ENCODE data around the gene KCNMA1.

Gene KCNMA1

GRCh38 chr10:77385315-77385714 lies 252.3 kb downstream of the KCNMA1 start:
- H3K4me3 ChIP-seq (ENCODE audit: control insufficient read depth, low read depth, low read length): no peak overlapping the region
- no peak for TF ChIP-seq CTCF (IDR thresholded peaks at IDR 0.05; ENCODE audit: control insufficient read depth, insufficient read depth, low read depth, low read length, missing control alignments)
- no peak for DNase-seq (ENCODE audit: low read depth)

DNA sequence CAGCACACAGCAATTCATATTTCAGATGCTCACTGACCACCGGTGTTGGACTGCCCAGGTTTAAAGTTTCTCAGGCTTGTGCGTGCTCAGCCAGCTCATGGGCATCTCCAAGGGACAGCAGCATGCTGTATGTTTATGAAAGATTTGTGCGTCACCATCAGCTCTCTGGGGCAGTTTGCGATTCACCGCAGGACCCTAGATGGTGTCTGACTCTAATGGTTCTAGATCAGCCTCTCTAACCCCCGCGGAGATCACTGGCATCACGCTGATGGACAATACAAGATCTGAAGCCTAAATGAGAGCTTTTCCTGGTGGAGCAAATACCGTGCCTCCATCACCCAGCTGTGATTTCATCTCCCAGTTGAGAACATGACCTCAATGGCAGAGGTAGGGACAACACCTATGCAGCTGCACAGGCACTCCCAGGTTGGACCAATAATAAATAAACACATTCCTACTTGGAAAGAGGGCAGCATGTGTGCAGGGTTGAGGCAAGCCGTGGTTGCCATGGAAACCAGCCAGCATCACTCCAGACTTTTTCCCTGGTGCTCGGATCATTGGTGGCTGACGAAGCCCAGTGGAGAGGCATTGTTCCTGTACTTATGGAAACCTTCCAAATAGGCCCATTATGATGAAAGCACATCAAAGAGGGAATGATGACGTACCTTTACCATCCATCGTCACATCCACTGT lies 253.6 kb downstream of the KCNMA1 start:
- no peak for DNase-seq (ENCODE audit: low read depth)
- H3K4me3 ChIP-seq (ENCODE audit: control insufficient read depth, low read depth, low read length): no peak overlapping the region
- no peak for TF ChIP-seq CTCF (IDR thresholded peaks at IDR 0.05; ENCODE audit: control insufficient read depth, insufficient read depth, low read depth, low read length, missing control alignments)

- H3K4me3 ChIP-seq (ENCODE audit: control insufficient read depth, low read depth, low read length): no peak overlapping the region
- DNase-seq (ENCODE audit: low read depth): no peak
- TF ChIP-seq CTCF (IDR thresholded peaks at IDR 0.05; ENCODE audit: control insufficient read depth, insufficient read depth, low read depth, low read length, missing control alignments): no peak
Observed at GRCh38 chr10:77381750-77382149, 255.9 kb downstream of the KCNMA1 start.

- DNase-seq (ENCODE audit: low read depth): no peak
- TF ChIP-seq CTCF (IDR thresholded peaks at IDR 0.05; ENCODE audit: control insufficient read depth, insufficient read depth, low read depth, low read length, missing control alignments): no peak
- no peak overlapping the region for H3K4me3 ChIP-seq (ENCODE audit: control insufficient read depth, low read depth, low read length)
Observed at GRCh38 chr10:77380723-77381122, 256.9 kb downstream of the KCNMA1 start.

GRCh38 chr10:77380191-77380590 lies 257.4 kb downstream of the KCNMA1 start:
- TF ChIP-seq CTCF (IDR thresholded peaks at IDR 0.05; ENCODE audit: control insufficient read depth, insufficient read depth, low read depth, low read length, missing control alignments): no peak
- H3K4me3 ChIP-seq (ENCODE audit: control insufficient read depth, low read depth, low read length): no peak overlapping the region
- DNase-seq (ENCODE audit: low read depth): no peak

- no peak for DNase-seq (ENCODE audit: low read depth)
- H3K4me3 ChIP-seq (ENCODE audit: control insufficient read depth, low read depth, low read length): no peak overlapping the region
- no peak for TF ChIP-seq CTCF (IDR thresholded peaks at IDR 0.05; ENCODE audit: control insufficient read depth, insufficient read depth, low read depth, low read length, missing control alignments)
Observed at GRCh38 chr10:77378366-77379349, 258.9 kb downstream of the KCNMA1 start.
